Endothelial cell (in vitro differentiated cells): ENCODE data around the gene TUT1. TPM values are rescaled to one million over a fixed set of nuclear protein-coding genes. Genes with fewer than 3 reads are reported as not detected.

Experiments used
- DNase-seq: peaks from one replicate; pipeline ENCODE4 v3.0.0; 2021; ENCODE audit warnings: low spot score
- H3K27ac Mint-ChIP-seq: one replicate; pipeline ENCODE4 v1.8.0; 2021; ENCODE audit warnings: mixed read lengths, inconsistent platforms; ENCODE audit not compliant: unreplicated experiment
- H3K27me3 Mint-ChIP-seq: one replicate; pipeline ENCODE4 v1.8.0; 2021; ENCODE audit warnings: mild to moderate bottlenecking, moderate library complexity, mixed read lengths, inconsistent platforms; ENCODE audit not compliant: unreplicated experiment
- H3K36me3 Mint-ChIP-seq: one replicate; pipeline ENCODE4 v1.8.0; 2021; ENCODE audit warnings: mild to moderate bottlenecking, low read depth, mixed read lengths, inconsistent platforms; ENCODE audit not compliant: unreplicated experiment
- H3K4me1 Mint-ChIP-seq: one replicate; pipeline ENCODE4 v1.8.0; 2021; ENCODE audit warnings: mild to moderate bottlenecking, mixed read lengths, inconsistent platforms; ENCODE audit not compliant: unreplicated experiment
- H3K4me3 Mint-ChIP-seq: one replicate; pipeline ENCODE4 v1.8.0; 2021; ENCODE audit warnings: mild to moderate bottlenecking, mixed read lengths, inconsistent platforms; ENCODE audit not compliant: unreplicated experiment
- H3K9me3 Mint-ChIP-seq: one replicate; pipeline ENCODE4 v1.8.0; 2021; ENCODE audit warnings: mixed read lengths, inconsistent platforms; ENCODE audit not compliant: unreplicated experiment
- CTCF ChIP-seq: fragments of 200-600 bp; sonication (generic); IDR thresholded peaks from one replicate; pipeline ENCODE4 v1.5.0; 2021; ENCODE audit warnings: antibody characterized with exemption; ENCODE audit not compliant: unreplicated experiment
- long read RNA-seq: library from polyadenylated mRNA; unstranded; transcript quantifications from one replicate; pipeline ENCODE4 v2.0.0, GENCODE V29; 2020; ENCODE audit not compliant: unreplicated experiment
- total RNA-seq: library from RNA; stranded (reverse); fragmentation: NEBNext Ultra II Directional; extraction: Animal tissue kit (Norgen Biotek cat#: 25700); gene quantifications from one replicate; pipeline ENCODE4 v1.2.1, GENCODE V29; 2021; ENCODE audit not compliant: unreplicated experiment

TUT1 gene
- 21.2 TPM for total RNA-seq
- long read RNA-seq, partial matches to known transcripts = 6 of 14 reads
- long read RNA-seq, other reads (novel, unspliced or antisense) = 4 of 14 reads

GRCh38 chr11:62591448-62592145 is at the start of gene TUT1:
TSS of gene TUT1 (minus strand) at chr11:62591523. CDS start at chr11:62591485, 38 bp downstream.
- peak within 1 kb of the TSS; percentile 90 for H3K4me3 Mint-ChIP-seq
- H3K27ac Mint-ChIP-seq = peak within 1 kb of the TSS; percentile 97
- H3K27me3 Mint-ChIP-seq = peaks cover 8% of the 10 kb centered on the region
- H3K4me1 Mint-ChIP-seq = peaks cover 24% of the 10 kb centered on the region
- peaks cover 31% of the 10 kb centered on the region for H3K36me3 Mint-ChIP-seq
- peak; percentile 90 for DNase-seq
- no peaks in the 10 kb centered on the region for H3K9me3 Mint-ChIP-seq
- no peak for TF ChIP-seq CTCF

- Mint-ChIP-seq H3K4me1 (no peaks in the 10 kb centered on the region), H3K27ac (peak overlapping the region; percentile 78), H3K27me3 (peaks cover 10% of the 10 kb centered on the region), H3K4me3 (peak overlapping the region; percentile 73), H3K9me3 (no peaks in the 10 kb centered on the region), H3K36me3 (peaks cover 69% of the 10 kb centered on the region)
- no peak for DNase-seq
- TF ChIP-seq CTCF = no peak
Measured at GRCh38 chr11:62632492-62632891, 41.2 kb upstream of the TUT1 start.

GRCh38 chr11:62627713-62628112 is 36.4 kb upstream of the TUT1 start:
- Mint-ChIP-seq H3K4me1 (peaks cover 32% of the 10 kb centered on the region), H3K4me3 (peak overlapping the region; percentile 47), H3K27ac (no peak overlapping the region), H3K9me3 (no peaks in the 10 kb centered on the region), H3K27me3 (peaks cover 16% of the 10 kb centered on the region), H3K36me3 (peaks cover 66% of the 10 kb centered on the region)
- DNase-seq = no peak
- no peak for TF ChIP-seq CTCF

GRCh38 chr11:62622476-62623089 is 31.3 kb upstream of the TUT1 start:
- no peaks in the 10 kb centered on the region for H3K9me3 Mint-ChIP-seq
- H3K27me3 Mint-ChIP-seq = peaks cover 15% of the 10 kb centered on the region
- peak overlapping the region; percentile 100 for H3K27ac Mint-ChIP-seq
- H3K36me3 Mint-ChIP-seq = peaks cover 37% of the 10 kb centered on the region
- H3K4me1 Mint-ChIP-seq = peaks cover 50% of the 10 kb centered on the region
- DNase-seq = no peak
- TF ChIP-seq CTCF = no peak
- peak overlapping the region; percentile 91 for H3K4me3 Mint-ChIP-seq
